PFSK-1 (cell line): ENCODE measurements around the gene NKAIN4.

Experiments
- FOXP2 ChIP-seq: optimal IDR thresholded peaks from 2 replicates; pipeline ENCODE3; 2011; ENCODE audit warnings: borderline replicate concordance, control low read depth, inconsistent platforms; ENCODE audit not compliant: insufficient read depth; ENCODE audit errors: extremely low read length, extremely low read depth
- POLR2AphosphoS5 ChIP-seq: IDR thresholded peaks from 2 replicates; pipeline ENCODE4 v1.6.1; 2012; ENCODE audit warnings: low read depth, mild to moderate bottlenecking, control low read depth, low read length, moderate library complexity
- REST ChIP-seq, 2 experiments: IDR thresholded peaks; 2 replicates each; pipeline versions ENCODE4 v1.6.1 to v1.8.0; 2011 to 2012; ENCODE audit warnings: low read depth in 2 of 2, low read length in 2 of 2, control low read depth in 1 of 2, inconsistent platforms in 1 of 2, mild to moderate bottlenecking in 1 of 2, moderate library complexity in 1 of 2; ENCODE audit not compliant: insufficient read depth in 1 of 2
- SIN3A ChIP-seq: IDR thresholded peaks from 2 replicates; pipeline ENCODE4 v1.6.1; 2012; ENCODE audit warnings: mild to moderate bottlenecking, low read length, moderate library complexity, borderline replicate concordance; ENCODE audit not compliant: insufficient read depth
- TAF1 ChIP-seq: IDR thresholded peaks from 2 replicates; pipeline ENCODE4 v1.6.1; 2012; ENCODE audit warnings: low read length, control low read depth, borderline replicate concordance; ENCODE audit not compliant: insufficient read depth

Gene NKAIN4

GRCh38 chr20:63238514-63239125 lies 15.6 kb downstream of the NKAIN4 start:
- TF ChIP-seq POLR2AphosphoS5 (no peak), SIN3A (no peak), REST (IDR thresholded peaks at IDR 0.05; ENCODE audit: insufficient read depth in 1 of 2, low read depth in 2 of 2, low read length in 2 of 2) (no peak), TAF1 (no peak), FOXP2 (no peak)

GRCh38 chr20:63238031-63238430 lies 16.2 kb downstream of the NKAIN4 start:
- TF ChIP-seq POLR2AphosphoS5: no peak
- no peak for TF ChIP-seq TAF1

- no peak for TF ChIP-seq FOXP2
- no peak for TF ChIP-seq SIN3A
- no peak for TF ChIP-seq REST (IDR thresholded peaks at IDR 0.05; ENCODE audit: insufficient read depth in 1 of 2, low read depth in 2 of 2, low read length in 2 of 2)
- no peak for TF ChIP-seq POLR2AphosphoS5
- TF ChIP-seq TAF1: no peak
These were observed 18.0 kb downstream of the NKAIN4 start for GRCh38 chr20:63236116-63236837.

DNA sequence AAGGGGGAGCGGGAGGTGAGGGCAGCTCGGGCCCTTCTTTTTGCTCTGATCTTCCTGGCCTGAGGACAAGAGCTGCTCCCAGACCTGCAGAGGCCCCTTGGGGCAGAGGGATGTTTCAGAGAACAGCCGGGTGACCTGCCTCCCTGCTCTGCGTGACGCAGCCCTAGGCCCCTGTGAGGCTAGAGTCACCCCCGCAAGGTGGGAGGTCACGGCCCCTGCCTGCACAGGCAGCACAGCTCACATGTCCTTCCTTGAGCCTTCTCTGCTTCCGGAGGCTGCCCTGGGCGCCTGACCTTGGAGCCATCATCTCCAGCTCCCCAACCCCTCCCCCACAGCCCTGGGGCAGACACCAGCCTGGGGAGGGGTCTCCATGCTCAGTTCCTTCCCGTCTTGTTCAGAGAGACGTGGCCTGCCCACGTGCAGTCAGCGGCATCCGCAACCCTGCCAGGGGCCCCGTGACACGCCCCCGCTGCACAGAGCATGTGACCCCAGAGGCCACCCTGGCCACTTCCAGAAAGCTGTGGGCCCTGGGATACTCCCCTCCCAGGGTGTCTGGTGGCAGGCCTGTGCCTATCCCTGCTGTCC lies 18.8 kb downstream of the NKAIN4 start, which contains the start of gene BIRC7:
BIRC7 (plus strand) TSS at position 507 of the 585 bp plus-strand sequence. CDS start 192 bp downstream, outside the sequence.
- TF ChIP-seq REST (IDR thresholded peaks at IDR 0.05; ENCODE audit: insufficient read depth in 1 of 2, low read depth in 2 of 2, low read length in 2 of 2) (no peak), SIN3A (no peak), POLR2AphosphoS5 (no peak), TAF1 (no peak), FOXP2 (no peak)

GRCh38 chr20:63234693-63235398 lies 19.4 kb downstream of the NKAIN4 start:
- no peak for TF ChIP-seq SIN3A
- no peak for TF ChIP-seq FOXP2
- TF ChIP-seq REST (IDR thresholded peaks at IDR 0.05; ENCODE audit: insufficient read depth in 1 of 2, low read depth in 2 of 2, low read length in 2 of 2): no peak
- TF ChIP-seq TAF1: no peak
- no peak for TF ChIP-seq POLR2AphosphoS5
